IPS DF 19.7 (cell line): Measurements from ENCODE around the gene BTG1.
A peak's percentile ranks its signal among the peaks of the same experiment; 100 is the strongest.

Source experiments
- DNase-seq: peaks from one replicate; pipeline ENCODE4 v3.0.0-alpha.2; 2013; ENCODE audit warnings: low read depth, low spot score

The BTG1 gene

GRCh38 chr12:92145731-92146496 is at the start of gene BTG1:
Gene BTG1, minus strand, starts transcription at chr12:92145846. Its CDS starts 311 bp downstream, at chr12:92145535.
- peak; percentile 95 for DNase-seq

GRCh38 chr12:92194561-92194960 is 48.9 kb upstream of the BTG1 start:
- DNase-seq, result no peak

- DNase-seq, result no peak
These were observed 48.2 kb upstream of the BTG1 start for GRCh38 chr12:92193846-92194245.

- no peak for DNase-seq
These were observed 47.4 kb upstream of the BTG1 start for GRCh38 chr12:92193063-92193462.

- no peak for DNase-seq
These were observed 46.7 kb upstream of the BTG1 start for GRCh38 chr12:92192360-92192759.

- no peak for DNase-seq
These were observed 45.4 kb upstream of the BTG1 start for GRCh38 chr12:92191061-92191460.

- DNase-seq, result no peak
These were observed 43.0 kb upstream of the BTG1 start for GRCh38 chr12:92188517-92189188.

- no peak for DNase-seq
These were observed 40.4 kb upstream of the BTG1 start for GRCh38 chr12:92186038-92186470.

GRCh38 chr12:92185052-92185451 is 39.4 kb upstream of the BTG1 start:
- no peak for DNase-seq

GRCh38 chr12:92183575-92183974 is 37.9 kb upstream of the BTG1 start:
- no peak for DNase-seq

- no peak for DNase-seq
These were observed 32.7 kb upstream of the BTG1 start for GRCh38 chr12:92178340-92178739.

- no peak for DNase-seq
These were observed 31.0 kb upstream of the BTG1 start for GRCh38 chr12:92176646-92177045.

- no peak for DNase-seq
These were observed 30.3 kb upstream of the BTG1 start for GRCh38 chr12:92175961-92176360.

- DNase-seq, result no peak
These were observed 24.4 kb upstream of the BTG1 start for GRCh38 chr12:92170050-92170449.

- DNase-seq, result no peak
These were observed 21.4 kb upstream of the BTG1 start for GRCh38 chr12:92167075-92167474.

GRCh38 chr12:92164712-92165111 is 19.1 kb upstream of the BTG1 start:
- no peak for DNase-seq

- DNase-seq, result no peak
These were observed 16.4 kb upstream of the BTG1 start for GRCh38 chr12:92162079-92162478.

- DNase-seq, result no peak
These were observed 13.3 kb upstream of the BTG1 start for GRCh38 chr12:92158796-92159439.

- no peak for DNase-seq
These were observed 11.2 kb upstream of the BTG1 start for GRCh38 chr12:92156704-92157395.

- no peak for DNase-seq
These were observed 10.5 kb upstream of the BTG1 start for GRCh38 chr12:92156139-92156538.

GRCh38 chr12:92155733-92156132 is 10.1 kb upstream of the BTG1 start:
- no peak for DNase-seq

GRCh38 chr12:92151916-92152315 is 6.3 kb upstream of the BTG1 start:
- DNase-seq, result no peak
